BJ (cell line): ENCODE results near the gene P3H1. TPM values are rescaled to one million over a fixed set of nuclear protein-coding genes. Genes with fewer than 3 reads are reported as not detected.

Experiments
- CTCF ChIA-PET: fragments of 350-600 bp; formaldehyde crosslinking; extraction: SDS; loops from one replicate; lab custom pipeline; 2021; ENCODE audit warnings: antibody characterized with exemption, inconsistent platforms; lab: Yijun Ruan, JAX
- POLR2A ChIA-PET: fragments of 300-600 bp; sonication (Branson Sonifier 250); formaldehyde crosslinking; extraction: SDS; loops from one replicate; lab custom pipeline; 2021; ENCODE audit warnings: antibody characterized with exemption; lab: Charles Lee
- DNase-seq: peaks from one replicate; pipeline ENCODE4 v3.0.0-alpha.2; 2011; ENCODE audit warnings: low read depth
- H3K27me3 ChIP-seq: 2 replicates; pipeline ENCODE4 v1.6.0; 2011; ENCODE audit warnings: low read length; ENCODE audit not compliant: control insufficient read depth, insufficient read depth
- H3K36me3 ChIP-seq: 2 replicates; pipeline ENCODE4 v1.5.1; 2011; ENCODE audit warnings: low read length; ENCODE audit not compliant: control insufficient read depth, insufficient read depth
- H3K4me3 ChIP-seq: 2 replicates; pipeline ENCODE4 v1.5.1; 2011; ENCODE audit warnings: low read depth, mild to moderate bottlenecking, control low read depth, low read length
- CTCF ChIP-seq: IDR thresholded peaks from 2 replicates; pipeline ENCODE4 v1.5.1; 2011; ENCODE audit warnings: low read depth, mild to moderate bottlenecking, control low read depth, inconsistent platforms, low read length, moderate library complexity; ENCODE audit not compliant: insufficient read depth
- polyA plus RNA-seq: library from polyadenylated mRNA; depleted of rRNA; stranded (reverse); fragments of >200 nt; gene quantifications from 2 replicates; pipeline ENCODE4 v1.2.3, GENCODE V29; 2011

Gene P3H1
- polyA plus RNA-seq, 1 experiment = 228 TPM

GRCh38 chr1:42735477-42736105 lies 31.2 kb downstream of the P3H1 start:
- no peak overlapping the region for H3K4me3 ChIP-seq
- no peak for TF ChIP-seq CTCF
- H3K36me3 ChIP-seq = no peaks in the 10 kb centered on the region
- ChIA-PET CTCF (interaction anchor here (1.7 to 5.5 kb wide), 2 partner anchors 10 to 22 kb away, joined by 7 to 28 read pairs; no protein-coding TSS in a partner anchor), POLR2A (no interaction called here)
- H3K27me3 ChIP-seq = no peaks in the 10 kb centered on the region
- DNase-seq = no peak

GRCh38 chr1:42735056-42735455 lies 31.8 kb downstream of the P3H1 start:
- CTCF ChIA-PET = interaction anchor here (1.7 to 5.5 kb wide), 2 partner anchors 11 to 22 kb away, joined by 7 to 28 read pairs; no protein-coding TSS in a partner anchor
- DNase-seq = no peak
- no peak overlapping the region for H3K4me3 ChIP-seq
- no peaks in the 10 kb centered on the region for H3K27me3 ChIP-seq
- no peak for TF ChIP-seq CTCF
- H3K36me3 ChIP-seq = no peaks in the 10 kb centered on the region
- POLR2A ChIA-PET = no interaction called here

- Histone ChIP-seq H3K36me3 (no peaks in the 10 kb centered on the region), H3K4me3 (no peak overlapping the region), H3K27me3 (no peaks in the 10 kb centered on the region)
- DNase-seq = no peak
- ChIA-PET CTCF (interaction anchor here (1.3 to 5.5 kb wide), 2 partner anchors 11 to 48 kb away, joined by 3 to 28 read pairs; no protein-coding TSS in a partner anchor), POLR2A (no interaction called here)
- no peak for TF ChIP-seq CTCF
Measured at GRCh38 chr1:42734201-42735035, 32.4 kb downstream of the P3H1 start.

- H3K36me3 ChIP-seq = no peaks in the 10 kb centered on the region
- ChIA-PET POLR2A (no interaction called here), CTCF (interaction anchor here (1.3 to 5.5 kb wide), 2 partner anchors 12 to 48 kb away, joined by 3 to 28 read pairs; no protein-coding TSS in a partner anchor)
- TF ChIP-seq CTCF = no peak
- DNase-seq = no peak
- H3K27me3 ChIP-seq = no peaks in the 10 kb centered on the region
- H3K4me3 ChIP-seq = no peak overlapping the region
Measured at GRCh38 chr1:42733415-42734200, 33.2 kb downstream of the P3H1 start.
